GM21619 (cell line): ENCODE results near the gene FAM149A.
A peak's percentile ranks its signal among the peaks of the same experiment; 100 is the strongest.

Experiments used
- ATAC-seq: cut with Tn5 transposase; IDR thresholded peaks from one replicate; pipeline ENCODE4 v1.9.1; 2021; ENCODE audit not compliant: unreplicated experiment

FAM149A gene

DNA sequence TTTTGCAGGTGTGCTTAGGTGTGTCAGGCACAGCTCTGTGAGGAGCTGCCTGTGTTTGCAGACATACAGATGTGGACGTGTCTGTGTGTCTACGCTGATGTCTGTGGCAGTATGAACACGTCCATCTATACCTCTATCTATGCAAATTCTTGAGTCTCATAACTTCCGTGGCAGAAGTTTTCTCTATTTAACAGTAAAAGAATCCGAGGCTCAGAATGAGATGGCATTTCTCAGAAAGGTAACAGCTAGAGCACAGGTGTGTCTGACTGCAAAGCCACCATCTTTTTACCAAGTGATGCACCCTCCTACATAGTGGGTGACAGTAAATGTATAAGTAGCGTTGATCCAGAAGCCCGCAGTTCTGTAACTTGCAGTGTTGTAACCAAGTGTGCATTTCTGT, 47.0 kb downstream of the FAM149A start:
- peak; percentile 35 for ATAC-seq

DNA sequence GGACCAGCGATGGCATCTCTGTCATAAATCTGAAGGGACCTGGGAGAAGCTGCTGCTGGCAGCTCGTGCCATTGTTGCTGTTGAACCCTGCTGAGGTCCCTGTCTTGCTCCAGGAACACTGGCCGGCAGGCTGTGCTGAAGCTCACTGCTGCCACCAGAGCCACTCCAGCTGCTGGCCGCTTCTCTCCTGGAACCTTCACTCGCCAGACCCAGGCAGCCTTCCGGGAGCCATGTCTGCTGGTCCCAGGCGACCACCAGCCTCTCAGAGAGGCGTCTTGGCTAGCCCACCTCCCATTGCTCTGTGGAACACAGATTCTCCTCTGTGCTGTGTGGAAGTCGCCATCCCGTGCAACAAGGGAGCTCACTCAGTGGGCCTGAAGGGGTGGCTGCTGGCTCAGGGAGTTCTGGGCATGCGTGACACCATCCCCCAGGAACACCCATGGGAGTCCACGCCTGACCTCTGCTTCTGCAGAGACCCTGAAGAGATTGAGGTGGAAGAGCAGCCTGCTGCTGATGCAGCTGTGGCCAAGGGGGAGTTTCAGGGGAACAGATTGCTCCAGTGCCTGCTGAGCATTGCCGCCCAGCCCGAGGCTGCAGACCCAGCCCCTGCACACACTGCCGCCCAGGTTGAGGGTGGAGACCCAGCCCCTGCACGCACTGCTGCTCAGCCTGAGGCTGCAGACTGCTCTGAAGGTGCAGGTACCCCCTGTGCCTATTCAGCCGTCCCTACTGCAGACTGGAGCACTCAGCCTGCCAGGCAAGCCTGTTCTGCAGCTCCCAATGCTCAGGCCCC, 53.7 kb downstream of the FAM149A start:
- ATAC-seq: peak; percentile 28

DNA sequence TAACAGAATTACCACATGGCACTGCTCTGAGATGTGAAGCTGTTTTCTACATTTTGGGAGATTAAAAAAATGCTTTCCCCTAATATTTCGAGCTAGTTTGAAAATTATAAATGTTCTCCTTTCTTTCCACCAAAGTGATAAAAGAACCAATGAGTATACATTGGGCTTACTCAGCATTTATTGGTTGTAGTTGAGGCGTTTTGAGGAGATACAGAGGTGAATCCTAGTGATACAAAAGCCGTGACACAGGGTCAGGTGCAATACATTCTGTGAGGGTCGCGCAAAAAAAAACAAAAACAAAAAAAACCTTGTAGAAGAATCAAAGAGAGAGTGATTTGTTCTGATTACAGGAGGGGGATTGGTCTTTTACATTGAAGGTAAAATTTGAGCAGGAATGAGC, 54.5 kb downstream of the FAM149A start:
- ATAC-seq: no peak

DNA sequence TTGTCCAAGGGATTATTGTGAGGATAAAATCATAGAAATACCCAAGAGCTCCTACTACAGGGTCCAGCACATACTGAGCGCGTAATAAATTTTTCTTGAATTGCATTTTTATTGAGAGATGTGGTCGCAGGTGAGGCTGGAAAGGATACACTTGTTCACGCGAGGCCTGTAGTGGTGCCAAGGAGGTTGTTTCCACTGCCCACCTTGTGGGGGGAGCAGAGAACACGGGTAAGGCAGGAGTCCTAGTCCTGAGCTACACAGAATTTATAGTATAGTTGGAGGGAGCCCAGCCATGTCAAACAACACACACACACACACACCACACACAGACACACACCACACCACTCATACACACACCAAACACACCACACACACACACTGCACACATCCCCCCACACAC, 55.1 kb downstream of the FAM149A start:
- ATAC-seq: no peak

DNA sequence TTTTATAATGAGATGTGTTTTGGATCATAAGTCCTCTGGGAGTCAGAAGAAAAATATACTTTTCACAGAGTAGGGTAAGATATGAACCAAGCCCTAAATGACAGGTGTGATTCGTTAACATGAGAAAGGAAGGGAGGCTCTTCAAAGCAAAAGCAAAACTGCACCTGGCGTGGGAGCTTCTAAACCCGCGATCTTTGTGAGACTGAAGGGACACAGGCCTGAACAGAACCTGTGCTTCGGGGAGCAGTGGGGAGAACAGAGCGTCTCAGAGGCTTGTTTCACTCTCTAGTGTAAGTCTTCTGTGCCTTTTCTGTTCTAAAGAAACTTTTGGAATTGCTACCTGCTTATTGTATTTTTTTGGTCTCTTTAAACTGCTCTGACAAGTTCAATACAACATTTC, 56.6 kb downstream of the FAM149A start:
- ATAC-seq: peak; percentile 93

DNA sequence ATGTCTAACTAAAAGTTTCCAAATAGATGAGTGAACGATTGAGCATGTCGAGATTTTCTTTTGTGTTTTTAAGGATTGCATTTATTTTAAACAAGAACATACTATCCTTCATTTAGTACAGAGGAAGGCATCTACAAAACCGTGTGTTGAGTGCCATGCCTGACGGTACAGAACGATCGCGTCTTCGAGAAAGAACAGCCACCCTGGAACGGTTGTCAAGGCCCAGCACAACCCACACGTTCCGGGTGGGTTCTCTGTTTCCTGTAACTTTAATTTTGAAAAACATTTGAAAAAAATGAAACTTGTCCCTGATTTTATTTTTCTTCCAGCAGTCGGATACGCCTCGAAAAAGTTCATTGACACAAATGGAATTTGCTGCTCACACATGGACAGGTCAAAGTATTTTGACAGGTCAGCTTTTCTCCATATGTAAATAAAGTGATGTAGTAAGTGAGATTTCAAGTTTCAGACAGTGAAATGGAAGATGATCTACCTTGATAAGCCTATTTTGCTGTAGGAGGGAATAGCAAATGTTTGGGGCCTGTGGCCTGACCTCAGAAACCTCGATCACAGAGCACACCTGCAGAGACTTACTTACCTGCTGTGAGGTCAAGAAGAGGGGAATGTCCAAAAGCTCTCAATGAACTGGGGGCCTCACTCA, 62.5 kb downstream of the FAM149A start:
- no peak for ATAC-seq

DNA sequence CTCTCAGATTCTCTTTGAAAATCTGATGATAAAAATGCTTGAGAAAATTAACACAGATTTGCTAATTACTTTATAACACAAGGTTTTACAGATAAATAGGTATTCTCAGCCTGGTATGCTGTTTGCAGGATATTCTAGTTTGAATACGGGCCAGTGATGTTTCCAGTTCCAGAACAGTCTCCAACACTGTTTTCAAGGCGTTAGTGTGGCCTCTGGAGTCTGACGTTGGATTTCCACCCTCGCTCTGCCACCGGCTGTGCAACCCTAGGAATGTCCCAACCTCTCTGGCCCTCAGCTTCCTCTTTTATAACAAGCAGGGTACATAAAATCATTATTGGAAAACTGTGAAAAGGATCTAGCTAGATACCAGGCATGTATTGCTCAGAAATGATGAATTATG, 63.1 kb downstream of the FAM149A start:
- ATAC-seq: no peak

DNA sequence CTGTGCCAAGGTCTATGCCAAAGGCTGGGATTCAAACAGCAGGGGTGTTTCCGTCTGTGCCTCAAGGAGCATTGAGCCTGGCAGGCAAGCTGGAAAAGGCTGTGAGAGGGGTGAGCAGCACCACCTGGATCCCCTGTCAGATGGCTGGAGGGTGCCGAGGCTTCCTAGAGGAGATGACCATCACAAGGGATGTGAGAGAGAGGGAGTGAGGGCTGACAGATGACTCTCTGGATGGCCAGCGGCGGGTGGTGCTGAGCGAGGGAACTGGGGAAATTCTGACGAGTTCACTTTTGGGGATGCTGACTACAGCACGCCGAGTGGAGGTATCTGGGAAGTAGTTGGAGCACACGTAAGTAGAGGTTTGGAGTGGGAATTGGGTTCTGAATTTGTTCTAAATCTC, 64.2 kb downstream of the FAM149A start:
- no peak for ATAC-seq

DNA sequence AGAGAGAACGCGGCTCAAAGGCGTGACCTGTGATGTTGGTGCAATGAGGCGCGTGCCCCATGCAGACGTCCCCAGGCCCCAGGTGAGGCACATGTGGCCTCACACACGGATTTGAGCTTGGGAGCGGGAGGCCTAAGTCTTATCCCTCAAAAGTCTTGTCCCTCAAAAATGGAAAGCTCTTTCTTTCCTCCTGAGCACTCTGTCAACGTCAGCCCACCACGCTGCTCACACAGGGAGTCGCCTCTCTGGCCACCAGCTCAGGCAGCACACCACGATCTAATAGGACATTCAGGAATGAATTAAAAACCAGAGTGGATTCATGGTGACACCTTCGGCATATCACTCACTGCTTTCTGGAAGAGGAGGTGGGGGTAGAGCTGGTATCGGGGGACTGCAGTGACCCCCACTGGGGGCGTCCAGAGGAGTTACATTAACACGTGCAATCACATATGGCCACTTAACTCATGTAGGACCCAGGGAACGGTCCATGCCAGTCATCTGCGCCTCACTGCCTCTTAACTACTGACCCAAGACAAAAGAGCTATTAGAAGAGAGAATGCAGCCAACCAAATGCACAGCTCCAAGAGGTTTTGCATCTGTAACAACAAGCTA, 64.9 kb downstream of the FAM149A start:
- no peak for ATAC-seq

DNA sequence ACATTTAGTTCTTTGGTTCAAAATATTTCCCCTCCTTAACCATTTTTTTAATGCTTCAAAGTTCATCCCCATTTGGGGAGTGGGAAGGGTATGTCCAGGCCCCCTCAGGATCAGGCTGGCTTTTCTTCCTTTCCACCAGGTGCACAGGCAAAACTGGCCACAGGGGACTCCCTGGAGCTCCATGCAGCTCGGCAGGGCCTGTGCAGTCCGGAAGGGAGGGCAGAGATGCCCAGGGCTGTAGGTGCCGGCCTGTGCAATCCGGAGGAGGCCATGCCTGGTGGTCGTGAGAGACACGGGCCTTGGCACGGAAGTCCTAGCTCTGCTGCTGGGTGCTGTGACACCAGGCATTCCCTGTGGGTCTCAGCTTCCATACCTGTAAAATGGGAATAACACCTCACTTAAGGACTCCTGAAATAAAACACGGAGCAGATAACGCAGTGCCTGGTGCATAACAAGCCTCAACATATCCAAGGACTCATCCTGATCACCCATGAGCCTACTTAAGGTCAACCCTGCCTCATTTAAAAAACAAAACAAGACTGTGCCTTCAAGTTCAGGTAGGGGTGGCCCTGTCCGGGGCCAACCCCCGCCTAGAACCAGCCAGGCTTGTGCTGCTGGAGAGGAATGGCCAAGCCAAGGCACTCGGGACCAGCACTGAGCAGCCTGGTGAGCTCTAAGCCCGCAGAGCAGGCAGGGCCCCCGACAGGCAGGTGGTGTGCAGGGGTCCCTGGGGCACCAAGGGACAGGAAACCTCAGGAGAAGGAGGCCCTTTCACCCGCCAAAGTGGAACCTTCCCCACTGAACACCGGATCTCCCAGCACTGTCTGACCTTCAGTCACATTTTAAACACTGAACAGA, 65.7 kb downstream of the FAM149A start:
- no peak for ATAC-seq

DNA sequence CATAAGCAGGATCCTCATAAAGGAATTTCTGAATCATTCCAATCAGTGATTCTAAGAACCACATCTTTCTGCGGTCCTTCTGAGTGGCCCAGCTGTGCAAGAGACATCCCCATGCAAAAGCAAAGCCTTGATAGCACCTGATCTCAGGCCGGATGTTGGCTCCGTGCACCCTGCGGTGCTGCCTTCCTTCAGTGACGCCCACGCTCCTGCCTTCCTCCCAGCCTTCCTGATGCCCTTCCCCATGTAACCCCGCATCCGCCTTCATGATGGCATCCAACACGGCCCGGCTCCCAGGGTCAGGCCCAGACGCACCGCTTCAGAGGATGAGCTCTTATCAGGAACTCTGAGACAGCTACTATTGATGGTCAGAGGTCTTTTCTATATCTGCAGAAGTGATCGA, 66.5 kb downstream of the FAM149A start:
- no peak for ATAC-seq

DNA sequence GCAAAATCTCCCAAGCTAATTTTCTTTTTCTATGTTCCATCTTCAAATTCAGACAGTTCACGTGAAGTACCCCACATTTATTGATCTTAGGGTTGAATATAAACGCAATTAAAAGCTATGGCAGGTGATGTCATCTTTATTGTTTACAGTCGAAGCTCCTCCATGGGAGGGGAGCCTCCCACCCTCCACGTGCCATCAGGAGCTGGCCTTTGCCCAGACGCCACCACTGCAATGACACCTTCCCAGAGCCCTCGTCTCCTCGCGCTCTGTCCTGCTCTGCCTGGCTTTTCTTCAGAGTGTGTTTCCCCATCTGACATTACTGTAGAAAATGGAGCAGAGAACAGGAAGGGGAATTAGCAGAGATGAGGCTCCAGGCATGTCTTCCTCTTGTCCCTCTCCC, 68.0 kb downstream of the FAM149A start:
- ATAC-seq: no peak

DNA sequence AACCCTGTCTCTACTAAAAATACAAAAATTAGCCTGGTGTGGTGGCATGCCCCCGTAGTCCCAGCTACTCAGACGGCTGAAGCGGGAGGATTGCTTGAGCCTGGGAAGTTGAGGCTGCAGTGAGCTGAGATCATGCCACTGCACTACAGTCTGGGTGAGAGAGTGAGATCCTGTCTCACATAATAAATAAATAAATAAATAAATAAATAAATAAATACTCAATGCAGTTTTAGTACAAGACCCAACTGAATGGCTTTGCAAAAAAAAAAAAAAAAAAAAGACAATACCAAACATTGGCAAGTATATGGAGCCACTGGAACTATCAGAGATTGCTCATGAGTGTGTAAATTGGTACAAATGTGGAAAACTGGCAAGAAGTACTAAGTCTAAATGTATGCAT, 83.6 kb downstream of the FAM149A start:
- ATAC-seq: no peak

DNA sequence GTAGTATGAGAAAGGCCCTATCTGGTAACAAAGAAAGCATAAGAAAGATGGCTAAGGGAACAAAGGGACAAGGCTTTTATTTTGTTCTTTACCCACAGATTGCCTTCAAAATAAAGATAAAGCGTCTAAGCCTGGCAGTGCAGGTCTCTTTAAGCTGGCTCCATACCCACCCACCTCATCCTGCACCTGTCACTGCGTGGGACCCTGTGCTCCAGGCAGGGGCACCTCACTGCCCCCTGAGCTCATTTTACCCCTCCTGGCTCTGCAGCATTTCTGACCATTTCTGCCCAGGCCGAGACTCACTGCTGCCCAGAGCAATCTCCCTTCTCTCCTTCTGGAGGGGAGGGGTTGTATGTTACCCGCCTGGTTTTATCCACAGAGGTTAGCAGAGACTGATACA, 85.2 kb downstream of the FAM149A start:
- ATAC-seq: no peak

DNA sequence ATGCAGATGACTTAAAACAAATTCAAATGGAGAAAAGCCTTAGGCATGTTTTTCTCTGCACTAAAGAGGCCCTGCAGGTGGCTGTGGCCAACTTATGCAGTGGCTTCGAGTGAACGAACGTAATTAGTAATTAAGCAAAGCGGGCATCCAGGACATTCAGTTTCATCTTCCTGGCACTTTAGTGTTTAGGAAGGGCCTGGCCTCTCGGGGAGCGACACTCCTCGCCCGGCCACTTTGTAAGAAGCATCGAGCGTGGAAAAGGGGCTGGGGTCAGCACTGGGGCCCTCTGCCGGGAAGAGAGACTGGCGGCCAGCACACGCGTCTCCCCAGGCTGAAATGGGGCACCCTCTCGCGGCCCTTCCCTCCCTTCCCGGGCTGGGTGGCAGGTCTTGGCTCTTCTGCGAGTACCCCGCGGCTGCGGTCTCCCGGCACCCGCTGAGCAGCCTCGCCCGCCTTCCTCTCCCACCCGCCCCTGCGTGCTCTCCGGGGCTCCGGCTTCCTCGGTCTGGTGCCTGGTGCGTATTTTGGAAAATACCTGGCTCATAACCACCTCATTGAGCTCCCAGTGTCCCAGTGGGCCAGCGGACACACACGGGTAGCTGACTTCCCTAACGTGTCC, 86.2 kb downstream of the FAM149A start:
- peak; percentile 33 for ATAC-seq

DNA sequence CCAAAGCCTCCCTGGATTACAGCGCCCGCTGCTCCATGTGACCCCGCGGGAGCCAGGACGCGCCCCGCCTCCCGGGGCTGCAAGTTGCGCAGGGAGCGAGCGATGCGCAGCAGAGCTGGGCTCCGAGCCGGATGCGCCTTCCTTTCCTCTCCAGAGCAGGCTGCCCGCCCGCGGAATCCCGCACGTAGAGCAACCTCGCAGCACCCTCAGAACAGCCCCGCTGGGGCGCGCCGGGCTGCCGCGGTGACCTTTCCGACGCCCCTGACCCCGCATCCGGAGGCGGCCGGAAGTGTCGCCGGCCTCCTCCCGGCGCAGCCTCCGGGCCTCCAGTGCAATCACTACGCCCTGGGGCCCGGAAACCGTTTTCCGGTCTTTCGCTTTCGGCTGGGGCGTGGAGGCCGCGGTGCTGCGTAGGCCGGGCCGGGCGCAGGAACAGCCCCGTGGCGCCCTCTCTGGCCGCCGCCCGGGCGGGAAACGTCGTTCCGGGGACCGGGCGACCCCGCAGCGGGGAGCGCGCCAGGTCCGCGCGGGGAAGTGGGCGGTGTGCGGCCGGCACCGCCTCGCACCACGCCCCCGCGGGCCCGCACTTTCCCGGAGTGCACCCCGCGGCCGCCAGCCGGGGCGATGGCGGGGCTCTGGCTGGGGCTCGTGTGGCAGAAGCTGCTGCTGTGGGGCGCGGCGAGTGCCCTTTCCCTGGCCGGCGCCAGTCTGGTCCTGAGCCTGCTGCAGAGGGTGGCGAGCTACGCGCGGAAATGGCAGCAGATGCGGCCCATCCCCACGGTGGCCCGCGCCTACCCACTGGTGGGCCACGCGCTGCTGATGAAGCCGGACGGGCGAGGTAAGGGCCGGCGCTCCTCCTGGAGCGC, 86.9 kb downstream of the FAM149A start, which contains the start of gene CYP4V2:
TSS of gene CYP4V2 (plus strand) at position 368 of the 866 bp plus-strand sequence. CDS start at position 625, 257 bp downstream.
- peak; percentile 81 for ATAC-seq

DNA sequence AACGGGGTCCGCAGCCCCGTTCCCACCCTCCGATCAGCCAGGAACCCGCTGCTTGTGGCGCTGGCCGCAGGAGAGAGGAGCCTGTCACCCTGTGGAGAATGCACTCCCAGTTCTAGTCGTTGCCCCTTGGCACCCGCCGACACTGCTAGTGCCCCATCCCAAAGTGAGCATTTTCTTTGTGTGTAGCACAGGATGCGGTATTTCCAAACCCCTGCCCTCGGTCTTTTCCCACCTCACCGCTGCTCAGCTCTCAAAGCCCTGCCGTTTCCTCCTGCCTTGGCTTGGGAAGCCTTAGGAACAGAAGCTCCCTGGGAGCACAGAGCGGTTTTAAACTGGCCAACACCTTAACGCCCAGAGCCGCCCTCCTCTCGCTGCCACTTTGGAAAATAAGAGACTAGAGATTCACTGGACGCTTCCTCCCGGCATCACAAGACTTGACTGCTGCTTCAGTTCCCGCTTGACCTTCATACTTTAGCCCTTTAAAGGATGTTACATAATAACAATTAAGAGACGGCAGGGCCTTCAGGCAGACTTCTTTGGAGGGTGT, 87.6 kb downstream of the FAM149A start:
- peak; percentile 9 for ATAC-seq

DNA sequence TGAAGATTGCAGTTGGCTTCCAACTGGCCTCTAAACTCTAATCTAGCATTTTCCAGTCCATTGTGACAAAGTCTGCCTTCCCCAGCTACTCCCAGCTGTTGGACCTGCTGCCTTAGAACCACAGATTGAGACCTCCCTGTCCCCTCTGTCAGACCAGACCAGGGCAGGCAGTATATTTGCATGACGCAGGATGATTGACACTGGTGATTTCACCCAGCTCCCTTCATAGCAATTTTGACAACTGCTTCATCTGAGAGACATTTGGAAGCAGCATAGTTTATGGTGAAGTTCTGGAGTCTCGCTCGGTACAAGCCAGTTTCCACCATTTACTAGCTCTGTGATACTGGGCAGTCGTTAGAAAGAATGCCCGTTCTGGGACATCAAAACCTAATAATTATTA, 89.3 kb downstream of the FAM149A start:
- ATAC-seq: no peak

DNA sequence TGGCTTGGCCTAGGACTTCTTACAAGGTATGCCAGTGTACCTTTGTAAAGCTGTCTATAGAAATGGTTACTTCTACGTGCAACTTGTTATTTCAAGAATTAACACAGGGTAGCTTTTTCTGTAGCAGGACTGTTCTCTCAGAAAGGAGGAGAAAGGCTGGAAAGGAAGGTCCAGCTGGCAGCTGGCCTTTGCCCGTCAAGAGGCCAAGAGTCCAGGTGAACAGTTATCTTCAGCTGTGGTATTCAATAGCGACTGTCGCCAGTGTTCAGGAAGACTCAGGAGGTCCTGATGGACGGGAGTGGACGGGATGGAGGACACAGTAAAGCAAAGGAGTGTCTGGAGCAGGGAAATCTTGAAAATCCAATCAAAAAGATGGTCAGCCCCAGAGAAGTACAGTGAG, 91.6 kb downstream of the FAM149A start:
- ATAC-seq: no peak

DNA sequence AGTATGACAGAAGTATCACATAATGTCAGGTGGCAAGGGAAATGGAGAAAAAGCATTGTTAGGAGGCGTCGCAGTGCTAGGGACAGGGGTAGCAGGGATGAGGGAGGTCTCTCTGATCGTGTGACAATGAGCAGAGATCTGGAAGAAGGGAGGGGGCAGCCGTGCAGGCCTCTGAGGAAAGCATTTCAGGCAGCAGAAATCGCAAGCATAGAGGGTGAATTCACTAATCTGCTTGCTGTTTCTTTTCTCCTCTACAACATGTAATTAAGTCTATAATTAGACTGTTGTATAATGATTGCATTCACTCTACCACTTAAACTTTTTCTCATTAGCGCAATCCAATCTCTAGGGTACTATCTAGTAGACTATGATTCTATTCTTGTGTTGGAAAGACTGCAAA, 96.0 kb downstream of the FAM149A start:
- no peak for ATAC-seq
